Testis (tissue), 3 donors: ENCODE results near the gene TRIM27. TPM values are rescaled to one million over a fixed set of nuclear protein-coding genes. Genes with fewer than 3 reads are reported as not detected.
A peak's percentile ranks its signal among the peaks of the same experiment; 100 is the strongest.

ENCODE experiments used
- DNase-seq: peaks from one replicate; pipeline ENCODE4 v3.0.0-alpha.2; 2019
- H3K27ac ChIP-seq, 2 donors: fragments of 200-600 bp; sonication (generic); one replicate each; pipeline ENCODE4 v1.5.1; 2019
- H3K27me3 ChIP-seq: fragments of 200-600 bp; sonication (generic); one replicate; pipeline ENCODE4 v1.5.1; 2019
- H3K36me3 ChIP-seq: fragments of 200-600 bp; sonication (generic); one replicate; pipeline ENCODE4 v1.5.1; 2017; ENCODE audit warnings: low read depth; ENCODE audit errors: missing control alignments
- H3K4me1 ChIP-seq: fragments of 200-600 bp; sonication (generic); one replicate; pipeline ENCODE4 v1.5.1; 2019
- H3K4me3 ChIP-seq, 2 donors: fragments of 200-600 bp; sonication (generic); one replicate each; pipeline ENCODE4 v1.5.1; 2017 to 2019
- H3K9me3 ChIP-seq: fragments of 200-600 bp; sonication (generic); one replicate; pipeline ENCODE4 v1.5.1; 2017
- CTCF ChIP-seq, 3 experiments: fragments of 450-650 bp in 2 of 3; fragments of 200-600 bp in 1 of 3; sonication (generic) in 1 of 3; IDR thresholded peaks; one replicate each; pipeline ENCODE4 v1.5.1; 2016 to 2019; ENCODE audit warnings: antibody characterized with exemption in 3 of 3, mild to moderate bottlenecking in 2 of 3, moderate library complexity in 1 of 3
- POLR2A ChIP-seq: fragments of 450-650 bp; IDR thresholded peaks from one replicate; pipeline ENCODE4 v1.6.1; 2017; ENCODE audit warnings: antibody characterized with exemption, mild to moderate bottlenecking, moderate library complexity
- WGBS, 2 donors: methylation state at CpG; one replicate each; pipeline ENCODE4 v1.1.5; 2018; 5-methylcytosine and 5-hydroxymethylcytosine counted together
- intact Hi-C: fragments of 100-400 bp; cut with DNase I; formaldehyde crosslinking; loops from one replicate; pipeline ENCODE4 v1.15.1; 2023; ENCODE audit warnings: low total_unique reads
- polyA plus RNA-seq: library from polyadenylated mRNA; stranded (reverse); fragments of 350-450 nt; fragmentation: Illumina TruSeq; extraction: RNeasy Lipid Tissue Mini Kit (QIAGEN cat#74804); gene quantifications from one replicate; pipeline ENCODE4 v1.2.3, GENCODE V29; 2014; ENCODE audit warnings: low read depth, low replicate concordance; ENCODE audit not compliant: insufficient read depth
- total RNA-seq, 2 donors: library from RNA; depleted of rRNA; stranded (reverse); fragments of >200 nt; gene quantifications; one replicate each; pipeline ENCODE4 v1.2.3, GENCODE V29; 2016

TRIM27 gene
- total and polyA plus RNA-seq, 3 donors from 2014 or later: 29.8 to 81.2 (median 61.4) TPM

DNA sequence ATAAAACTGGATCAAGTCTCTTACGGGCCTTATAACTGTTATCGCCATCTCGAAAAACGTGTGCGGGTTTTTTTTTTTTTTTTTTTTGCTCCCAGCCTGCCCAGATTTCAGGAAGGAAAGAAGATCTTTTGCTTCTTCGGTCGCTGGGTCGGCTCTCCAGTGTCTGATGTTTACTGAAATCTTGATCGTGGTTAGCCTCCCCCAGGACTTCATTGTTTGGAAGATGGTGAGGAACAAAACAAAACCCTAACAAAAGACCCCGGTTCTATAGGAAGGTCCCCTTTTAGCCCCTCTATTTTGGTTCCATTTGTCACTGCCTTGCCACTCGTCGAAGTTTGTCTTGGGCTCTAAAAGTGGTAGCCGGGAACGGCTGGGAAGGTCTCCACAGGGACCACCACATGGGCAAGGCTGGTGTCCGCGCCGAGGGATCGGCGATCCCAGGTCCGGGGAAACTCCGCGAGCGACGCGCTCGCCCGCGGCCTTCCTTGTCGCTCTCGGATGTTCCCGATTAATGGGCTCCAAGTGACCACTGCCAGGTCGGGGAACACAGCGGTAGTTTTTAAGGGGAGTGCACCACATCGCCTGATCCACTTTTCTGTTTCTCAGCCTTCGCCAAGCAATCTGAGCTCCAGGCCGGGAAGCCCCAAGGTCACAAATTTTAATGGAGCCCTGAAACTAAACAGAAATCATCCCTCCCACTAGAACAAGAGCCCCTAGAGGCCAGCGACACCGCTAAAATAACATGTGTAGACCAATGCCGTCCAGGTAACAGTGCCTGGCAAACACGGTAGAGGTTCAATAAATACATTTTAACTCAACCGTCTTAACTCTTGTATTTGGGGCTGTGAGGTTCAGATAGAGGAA lies 27.0 kb downstream of the TRIM27 start:
- Histone ChIP-seq H3K4me3 (peak overlapping the region; percentile 56 to 79), H3K27me3 (no peaks in the 10 kb centered on the region), H3K36me3 (no peaks in the 10 kb centered on the region), H3K4me1 (peaks cover 5% of the 10 kb centered on the region), H3K27ac (peak overlapping the region; percentile 94 to 98), H3K9me3 (no peaks in the 10 kb centered on the region)
- WGBS, 2 donors: 0 to 1% methylated on average over 17 to 41 of the region's 41 CpGs
- intact Hi-C loops: no loop called here
- TF ChIP-seq CTCF (IDR thresholded peaks at IDR 0.05) (peak in 1 of 3 experiments; percentile 12), POLR2A (no peak)
- DNase-seq: peak; percentile 70

- DNase-seq: peak; percentile 96
- TF ChIP-seq POLR2A (peak; percentile 70), CTCF (IDR thresholded peaks at IDR 0.05) (no peak)
- peak overlapping the region; percentile 56 to 79 for H3K4me3 ChIP-seq
- H3K27ac ChIP-seq: peak overlapping the region; percentile 94 to 98
- H3K4me1 ChIP-seq: peaks cover 5% of the 10 kb centered on the region
- no peaks in the 10 kb centered on the region for H3K27me3 ChIP-seq
- H3K9me3 ChIP-seq: no peaks in the 10 kb centered on the region
- 6 to 7% methylated on average over 27 of the region's 27 CpGs for WGBS, 2 donors
- intact Hi-C loops: no loop called here
- H3K36me3 ChIP-seq: no peaks in the 10 kb centered on the region
Observed at GRCh38 chr6:28895131-28895812, 28.5 kb downstream of the TRIM27 start.

DNA sequence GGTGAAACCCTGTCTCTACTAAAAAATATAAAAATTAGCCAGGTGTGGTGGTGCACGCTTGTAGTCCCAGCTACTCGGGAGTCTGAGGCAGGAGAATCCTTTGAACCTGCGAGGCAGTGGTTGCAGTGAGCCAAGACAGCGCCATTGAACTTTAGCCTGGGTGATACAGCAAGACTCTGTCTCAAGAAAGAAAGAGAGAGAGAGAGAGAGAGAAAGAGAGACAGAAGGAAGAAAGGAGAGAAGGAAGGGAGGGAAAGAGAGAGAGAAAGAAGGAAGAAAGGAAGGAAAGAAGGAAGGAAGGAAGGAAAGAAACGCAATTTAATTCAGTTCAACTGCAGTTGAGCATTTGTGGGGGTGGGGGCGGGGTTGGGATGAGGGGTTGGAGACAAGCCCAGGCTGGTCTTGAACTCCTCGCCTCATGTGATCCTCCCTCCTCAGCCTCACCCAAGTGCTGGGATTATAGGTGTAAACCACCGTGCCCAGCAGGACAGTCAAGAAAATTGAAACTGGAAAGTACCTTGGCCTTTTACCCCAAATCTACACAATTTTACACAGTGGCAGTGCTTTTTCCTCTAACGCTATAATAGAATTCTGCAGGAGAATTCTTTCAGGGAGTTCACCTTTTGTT lies 30.5 kb downstream of the TRIM27 start:
- WGBS, 2 donors: 77 to 85% methylated on average over 9 of the region's 9 CpGs
- Histone ChIP-seq H3K36me3 (no peaks in the 10 kb centered on the region), H3K4me3 (no peak overlapping the region), H3K4me1 (peaks cover 5% of the 10 kb centered on the region), H3K27me3 (no peaks in the 10 kb centered on the region), H3K27ac (no peak overlapping the region), H3K9me3 (no peaks in the 10 kb centered on the region)
- intact Hi-C loops: no loop called here
- no peak for DNase-seq
- TF ChIP-seq CTCF (IDR thresholded peaks at IDR 0.05): no peak
- no peak for TF ChIP-seq POLR2A

GRCh38 chr6:28892525-28892924 lies 31.3 kb downstream of the TRIM27 start:
- Histone ChIP-seq H3K4me1 (peaks cover 4% of the 10 kb centered on the region), H3K27me3 (no peaks in the 10 kb centered on the region), H3K27ac (no peak overlapping the region), H3K36me3 (no peaks in the 10 kb centered on the region), H3K9me3 (no peaks in the 10 kb centered on the region), H3K4me3 (no peak overlapping the region)
- 69 to 79% methylated on average over 4 of the region's 4 CpGs for WGBS, 2 donors
- intact Hi-C loops: no loop called here
- TF ChIP-seq CTCF (IDR thresholded peaks at IDR 0.05) (no peak), POLR2A (no peak)
- DNase-seq: no peak
